H1 (cell line): ENCODE measurements around the gene IER5. TPM values are rescaled to one million over a fixed set of nuclear protein-coding genes. Genes with fewer than 3 reads are reported as not detected.

ENCODE experiments used
- ASH2L ChIP-seq: fragments of 200-600, 300-600 bp; sonication (generic); IDR thresholded peaks from one replicate; pipeline ENCODE4 v1.7.1; 2017; ENCODE audit warnings: low read length
- CHD1 ChIP-seq: IDR thresholded peaks from 2 replicates; pipeline ENCODE4 v1.6.1; 2012; ENCODE audit warnings: low read depth, low read length, improper control_type of control experiment
- CHD2 ChIP-seq: IDR thresholded peaks from 2 replicates; pipeline ENCODE4 v1.6.1; 2012; ENCODE audit warnings: low read length, improper control_type of control experiment
- CREB1 ChIP-seq: IDR thresholded peaks from 2 replicates; pipeline ENCODE4 v1.6.1; 2012; ENCODE audit warnings: inconsistent platforms
- GTF2F1 ChIP-seq: IDR thresholded peaks from 2 replicates; pipeline ENCODE4 v1.6.1; 2012; ENCODE audit warnings: low read depth, low read length, improper control_type of control experiment, borderline replicate concordance
- POU5F1 ChIP-seq: IDR thresholded peaks from 2 replicates; pipeline ENCODE4 v1.6.1; 2011; ENCODE audit warnings: low read depth, mild to moderate bottlenecking, low read length, moderate library complexity
- SIRT6 ChIP-seq: IDR thresholded peaks from one replicate; pipeline ENCODE4 v1.7.1; 2012; ENCODE audit warnings: low read length, inconsistent platforms
- TAF7 ChIP-seq: optimal IDR thresholded peaks from 2 replicates; pipeline ENCODE3; 2011; ENCODE audit warnings: low read depth, mild to moderate bottlenecking, inconsistent platforms, low read length, moderate library complexity, borderline replicate concordance
- polyA plus RNA-seq, 7 experiments: library from polyadenylated mRNA; depleted of rRNA in 3 of 7; stranded (reverse) in 5 of 7; unstranded in 2 of 7; fragments of >200 nt in 5 of 7; fragments of 200-250 nt in 2 of 7; gene quantifications; 1 replicate in 5 of 7; 2 replicates in 1 of 7; 4 replicates in 1 of 7; pipeline versions ENCODE4 v1.2.1 to v1.2.3, GENCODE V29; 2011 to 2013; ENCODE audit warnings: missing spikeins in 2 of 7, mixed read lengths in 2 of 7
- total RNA-seq: library from RNA; stranded (reverse); fragmentation: NEBNext Ultra II Directional; extraction: Animal tissue kit (Norgen Biotek cat#: 25700); gene quantifications from 2 replicates; pipeline ENCODE4 v1.2.1, GENCODE V29; 2021
- TF ChIP-seq, protein P1 (sequence below): fragments of 300-600 bp; sonication (generic); IDR thresholded peaks from 2 replicates; pipeline ENCODE4 v1.7.1; 2012; ENCODE audit warnings: low read length, moderate library complexity, mild to moderate bottlenecking, inconsistent platforms; ENCODE audit not compliant: insufficient replicate concordance
- TF ChIP-seq, protein P2 (sequence below): IDR thresholded peaks from 2 replicates; pipeline ENCODE4 v1.6.1; 2012; ENCODE audit warnings: inconsistent platforms

The IER5 gene
- total and polyA plus RNA-seq, 2 of the 8 experiments (the other 6 are each of a cell fraction or from before 2014, with no cell fraction given) = 3.5 to 7.7 TPM

DNA sequence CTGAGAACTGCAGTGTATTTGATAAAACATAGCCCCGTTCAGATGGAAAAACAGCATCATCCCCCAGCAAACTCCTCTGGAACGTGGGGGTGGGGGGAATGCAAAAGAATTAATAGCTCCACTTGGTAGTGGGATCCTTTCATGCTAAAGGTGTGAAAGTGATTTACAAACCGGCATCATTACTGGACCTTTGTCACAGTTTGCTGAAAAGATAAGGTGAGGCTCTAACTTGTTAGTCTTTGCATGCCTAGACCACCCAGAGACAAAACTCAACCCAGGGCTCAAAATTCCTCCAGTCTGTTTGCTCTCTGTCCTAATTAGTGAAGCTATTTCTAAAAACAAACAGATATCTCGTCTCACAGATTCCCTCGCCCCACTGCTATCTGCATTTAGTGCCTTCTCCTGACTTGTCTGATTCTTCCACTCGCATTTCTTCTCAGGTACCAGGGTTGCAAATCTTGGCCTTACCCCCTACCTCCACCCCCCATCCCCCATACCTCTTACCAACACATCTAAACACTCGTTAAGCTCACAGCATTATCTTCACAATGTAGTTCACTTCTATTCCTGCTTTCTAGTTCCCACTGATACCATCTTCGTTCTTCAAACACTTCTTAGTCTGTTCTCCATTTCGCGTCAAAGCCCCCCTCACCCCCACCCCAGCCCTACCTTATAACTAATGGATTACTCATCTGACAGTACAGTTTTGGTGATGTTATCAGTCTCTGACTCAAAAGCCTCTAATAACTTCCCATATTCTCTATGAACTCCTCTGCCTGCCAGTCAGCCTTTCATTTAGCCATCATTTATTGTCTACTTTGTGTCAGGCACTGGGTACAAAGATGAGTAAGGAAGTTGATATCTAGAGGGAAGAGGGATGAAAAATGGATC lies 11.8 kb downstream of the IER5 start (continued):
- TF ChIP-seq, protein P1, sequence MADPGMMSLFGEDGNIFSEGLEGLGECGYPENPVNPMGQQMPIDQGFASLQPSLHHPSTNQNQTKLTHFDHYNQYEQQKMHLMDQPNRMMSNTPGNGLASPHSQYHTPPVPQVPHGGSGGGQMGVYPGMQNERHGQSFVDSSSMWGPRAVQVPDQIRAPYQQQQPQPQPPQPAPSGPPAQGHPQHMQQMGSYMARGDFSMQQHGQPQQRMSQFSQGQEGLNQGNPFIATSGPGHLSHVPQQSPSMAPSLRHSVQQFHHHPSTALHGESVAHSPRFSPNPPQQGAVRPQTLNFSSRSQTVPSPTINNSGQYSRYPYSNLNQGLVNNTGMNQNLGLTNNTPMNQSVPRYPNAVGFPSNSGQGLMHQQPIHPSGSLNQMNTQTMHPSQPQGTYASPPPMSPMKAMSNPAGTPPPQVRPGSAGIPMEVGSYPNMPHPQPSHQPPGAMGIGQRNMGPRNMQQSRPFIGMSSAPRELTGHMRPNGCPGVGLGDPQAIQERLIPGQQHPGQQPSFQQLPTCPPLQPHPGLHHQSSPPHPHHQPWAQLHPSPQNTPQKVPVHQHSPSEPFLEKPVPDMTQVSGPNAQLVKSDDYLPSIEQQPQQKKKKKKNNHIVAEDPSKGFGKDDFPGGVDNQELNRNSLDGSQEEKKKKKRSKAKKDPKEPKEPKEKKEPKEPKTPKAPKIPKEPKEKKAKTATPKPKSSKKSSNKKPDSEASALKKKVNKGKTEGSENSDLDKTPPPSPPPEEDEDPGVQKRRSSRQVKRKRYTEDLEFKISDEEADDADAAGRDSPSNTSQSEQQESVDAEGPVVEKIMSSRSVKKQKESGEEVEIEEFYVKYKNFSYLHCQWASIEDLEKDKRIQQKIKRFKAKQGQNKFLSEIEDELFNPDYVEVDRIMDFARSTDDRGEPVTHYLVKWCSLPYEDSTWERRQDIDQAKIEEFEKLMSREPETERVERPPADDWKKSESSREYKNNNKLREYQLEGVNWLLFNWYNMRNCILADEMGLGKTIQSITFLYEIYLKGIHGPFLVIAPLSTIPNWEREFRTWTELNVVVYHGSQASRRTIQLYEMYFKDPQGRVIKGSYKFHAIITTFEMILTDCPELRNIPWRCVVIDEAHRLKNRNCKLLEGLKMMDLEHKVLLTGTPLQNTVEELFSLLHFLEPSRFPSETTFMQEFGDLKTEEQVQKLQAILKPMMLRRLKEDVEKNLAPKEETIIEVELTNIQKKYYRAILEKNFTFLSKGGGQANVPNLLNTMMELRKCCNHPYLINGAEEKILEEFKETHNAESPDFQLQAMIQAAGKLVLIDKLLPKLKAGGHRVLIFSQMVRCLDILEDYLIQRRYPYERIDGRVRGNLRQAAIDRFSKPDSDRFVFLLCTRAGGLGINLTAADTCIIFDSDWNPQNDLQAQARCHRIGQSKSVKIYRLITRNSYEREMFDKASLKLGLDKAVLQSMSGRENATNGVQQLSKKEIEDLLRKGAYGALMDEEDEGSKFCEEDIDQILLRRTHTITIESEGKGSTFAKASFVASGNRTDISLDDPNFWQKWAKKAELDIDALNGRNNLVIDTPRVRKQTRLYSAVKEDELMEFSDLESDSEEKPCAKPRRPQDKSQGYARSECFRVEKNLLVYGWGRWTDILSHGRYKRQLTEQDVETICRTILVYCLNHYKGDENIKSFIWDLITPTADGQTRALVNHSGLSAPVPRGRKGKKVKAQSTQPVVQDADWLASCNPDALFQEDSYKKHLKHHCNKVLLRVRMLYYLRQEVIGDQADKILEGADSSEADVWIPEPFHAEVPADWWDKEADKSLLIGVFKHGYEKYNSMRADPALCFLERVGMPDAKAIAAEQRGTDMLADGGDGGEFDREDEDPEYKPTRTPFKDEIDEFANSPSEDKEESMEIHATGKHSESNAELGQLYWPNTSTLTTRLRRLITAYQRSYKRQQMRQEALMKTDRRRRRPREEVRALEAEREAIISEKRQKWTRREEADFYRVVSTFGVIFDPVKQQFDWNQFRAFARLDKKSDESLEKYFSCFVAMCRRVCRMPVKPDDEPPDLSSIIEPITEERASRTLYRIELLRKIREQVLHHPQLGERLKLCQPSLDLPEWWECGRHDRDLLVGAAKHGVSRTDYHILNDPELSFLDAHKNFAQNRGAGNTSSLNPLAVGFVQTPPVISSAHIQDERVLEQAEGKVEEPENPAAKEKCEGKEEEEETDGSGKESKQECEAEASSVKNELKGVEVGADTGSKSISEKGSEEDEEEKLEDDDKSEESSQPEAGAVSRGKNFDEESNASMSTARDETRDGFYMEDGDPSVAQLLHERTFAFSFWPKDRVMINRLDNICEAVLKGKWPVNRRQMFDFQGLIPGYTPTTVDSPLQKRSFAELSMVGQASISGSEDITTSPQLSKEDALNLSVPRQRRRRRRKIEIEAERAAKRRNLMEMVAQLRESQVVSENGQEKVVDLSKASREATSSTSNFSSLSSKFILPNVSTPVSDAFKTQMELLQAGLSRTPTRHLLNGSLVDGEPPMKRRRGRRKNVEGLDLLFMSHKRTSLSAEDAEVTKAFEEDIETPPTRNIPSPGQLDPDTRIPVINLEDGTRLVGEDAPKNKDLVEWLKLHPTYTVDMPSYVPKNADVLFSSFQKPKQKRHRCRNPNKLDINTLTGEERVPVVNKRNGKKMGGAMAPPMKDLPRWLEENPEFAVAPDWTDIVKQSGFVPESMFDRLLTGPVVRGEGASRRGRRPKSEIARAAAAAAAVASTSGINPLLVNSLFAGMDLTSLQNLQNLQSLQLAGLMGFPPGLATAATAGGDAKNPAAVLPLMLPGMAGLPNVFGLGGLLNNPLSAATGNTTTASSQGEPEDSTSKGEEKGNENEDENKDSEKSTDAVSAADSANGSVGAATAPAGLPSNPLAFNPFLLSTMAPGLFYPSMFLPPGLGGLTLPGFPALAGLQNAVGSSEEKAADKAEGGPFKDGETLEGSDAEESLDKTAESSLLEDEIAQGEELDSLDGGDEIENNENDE = no peak
- TF ChIP-seq POU5F1 (no peak), CHD2 (no peak), CREB1 (no peak), SIRT6 (no peak), ASH2L (no peak), CHD1 (no peak), TAF7 (no peak), GTF2F1 (no peak)
- TF ChIP-seq, protein P2, sequence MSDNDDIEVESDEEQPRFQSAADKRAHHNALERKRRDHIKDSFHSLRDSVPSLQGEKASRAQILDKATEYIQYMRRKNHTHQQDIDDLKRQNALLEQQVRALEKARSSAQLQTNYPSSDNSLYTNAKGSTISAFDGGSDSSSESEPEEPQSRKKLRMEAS = no peak
- TF ChIP-seq, all 59 proteins: peak for 0
